ENCODE data around the gene SUSD2.

- TF ChIP-seq CTCF (IDR thresholded peaks at IDR 0.05; ENCODE audit: low read depth, low read length) (no peak), EZH2phosphoT487 (IDR thresholded peaks at IDR 0.05; ENCODE audit: low read depth) (no peak)
These were observed 36.1 kb downstream of the SUSD2 start for GRCh38 chr22:24217384-24217783.
